Upper lobe of left lung (tissue), 6 donors: ENCODE results near the gene CLDN5. TPM values are rescaled to one million over a fixed set of nuclear protein-coding genes. Genes with fewer than 3 reads are reported as not detected.

ENCODE experiments used
- ATAC-seq, 2 donors: fragments of 200-7000 bp; cut with Tn5 transposase; one replicate each; pipeline ENCODE4 v1.9.1; 2022; ENCODE audit warnings: mild to moderate bottlenecking in 2 of 2, moderate library complexity in 2 of 2; ENCODE audit not compliant: low FRiP score in 2 of 2
- DNase-seq, 2 donors: peaks; one replicate each; pipeline ENCODE4 v3.0.0-alpha.2; 2019 to 2020
- H3K27ac ChIP-seq, 4 donors: fragments of 200-600 bp; sonication (generic); one replicate each; pipeline ENCODE4 v1.5.1; 2016 to 2019
- H3K27me3 ChIP-seq, 4 donors: fragments of 200-600 bp; sonication (generic); one replicate each; pipeline ENCODE4 v1.5.1; 2017 to 2019
- H3K36me3 ChIP-seq, 4 donors: fragments of 200-600 bp; sonication (generic); one replicate each; pipeline ENCODE4 v1.5.1; 2016 to 2019
- H3K4me1 ChIP-seq, 4 donors: fragments of 200-600 bp; sonication (generic); one replicate each; pipeline ENCODE4 v1.5.1; 2018 to 2019
- H3K4me3 ChIP-seq, 4 donors: fragments of 200-600 bp; sonication (generic); one replicate each; pipeline ENCODE4 v1.5.1; 2017 to 2019; ENCODE audit warnings: mild to moderate bottlenecking in 2 of 4, moderate library complexity in 1 of 4
- H3K9me3 ChIP-seq, 4 donors: fragments of 200-600 bp; sonication (generic); one replicate each; pipeline ENCODE4 v1.5.1; 2018 to 2019
- CTCF ChIP-seq, 6 experiments: fragments of 450-650 bp in 4 of 6; fragments of 200-600 bp in 2 of 6; sonication (generic) in 2 of 6; IDR thresholded peaks; one replicate each; pipeline ENCODE4 v1.5.1; 2016 to 2019; ENCODE audit warnings: antibody characterized with exemption in 6 of 6
- EP300 ChIP-seq, 4 donors: sonication (generic); formaldehyde crosslinking; IDR thresholded peaks; one replicate each; pipeline ENCODE4 v1.5.1; 2017; ENCODE audit warnings: antibody characterized with exemption in 4 of 4, control low read depth in 2 of 4
- POLR2A ChIP-seq, 4 donors: fragments of 450-650 bp; IDR thresholded peaks; one replicate each; pipeline ENCODE4 v1.5.1; 2016 to 2017; ENCODE audit warnings: antibody characterized with exemption in 4 of 4, mild to moderate bottlenecking in 2 of 4
- POLR2AphosphoS5 ChIP-seq, 2 donors: sonication (generic); formaldehyde crosslinking; IDR thresholded peaks; one replicate each; pipeline ENCODE4 v1.5.1; 2017; ENCODE audit warnings: antibody characterized with exemption in 2 of 2
- WGBS, 2 donors: methylation state at CpG; one replicate each; pipeline ENCODE4 v1.1.5; 2017 to 2018; 5-methylcytosine and 5-hydroxymethylcytosine counted together
- total RNA-seq, 6 donors: library from RNA; depleted of rRNA in 4 of 6; stranded (reverse); fragments of >200 nt in 4 of 6; gene quantifications; one replicate each; pipeline versions ENCODE4 v1.1.0 to v1.2.1, GENCODE V29; 2016 to 2021
- donor health status: DM: no; HTN: no; CAD: no; lungs with moderate emphysema.
- donor health status: DM: no; HTN: yes; CAD: no; lungs with severe emphysema.

The CLDN5 gene
- total RNA-seq, 6 donors from 2014 or later = 70.2 to 726 (median 229) TPM

GRCh38 chr22:19490628-19491230, 33.5 kb downstream of the CLDN5 start:
- H3K27me3 ChIP-seq = no peaks in the 10 kb centered on the region
- TF ChIP-seq CTCF (IDR thresholded peaks at IDR 0.05) (no peak), POLR2A (IDR thresholded peaks at IDR 0.05) (no peak), EP300 (IDR thresholded peaks at IDR 0.05) (no peak), POLR2AphosphoS5 (IDR thresholded peaks at IDR 0.05) (no peak)
- H3K27ac ChIP-seq = no peak overlapping the region
- H3K4me1 ChIP-seq = no peaks in the 10 kb centered on the region
- WGBS, 2 donors = 91 to 98% methylated on average over 5 of the region's 5 CpGs
- no peaks in the 10 kb centered on the region for H3K9me3 ChIP-seq
- DNase-seq (no peak), ATAC-seq (no peak)
- no peaks in the 10 kb centered on the region for H3K36me3 ChIP-seq
- H3K4me3 ChIP-seq = no peak overlapping the region

GRCh38 chr22:19488884-19489843, 35.0 kb downstream of the CLDN5 start:
- 89 to 93% methylated on average over 7 of the region's 7 CpGs for WGBS, 2 donors
- TF ChIP-seq POLR2AphosphoS5 (IDR thresholded peaks at IDR 0.05) (no peak), POLR2A (IDR thresholded peaks at IDR 0.05) (no peak), EP300 (IDR thresholded peaks at IDR 0.05) (no peak), CTCF (IDR thresholded peaks at IDR 0.05) (no peak)
- Histone ChIP-seq H3K27ac (no peak overlapping the region), H3K27me3 (no peaks in the 10 kb centered on the region), H3K4me3 (no peak overlapping the region), H3K9me3 (no peaks in the 10 kb centered on the region), H3K4me1 (no peaks in the 10 kb centered on the region), H3K36me3 (no peaks in the 10 kb centered on the region)
- ATAC-seq = no peak
- no peak for DNase-seq

- H3K36me3 ChIP-seq = no peaks in the 10 kb centered on the region
- H3K4me3 ChIP-seq = no peak overlapping the region
- no peak overlapping the region for H3K27ac ChIP-seq
- TF ChIP-seq CTCF (IDR thresholded peaks at IDR 0.05) (no peak), POLR2A (IDR thresholded peaks at IDR 0.05) (no peak), POLR2AphosphoS5 (IDR thresholded peaks at IDR 0.05) (no peak), EP300 (IDR thresholded peaks at IDR 0.05) (no peak)
- no peak for DNase-seq
- no peak for ATAC-seq
- no peaks in the 10 kb centered on the region for H3K9me3 ChIP-seq
- 94% methylated on average over 2 of the region's 2 CpGs; no CpG with 5 or more reads in 1 of the 2 donors for WGBS, 2 donors
- H3K27me3 ChIP-seq = no peaks in the 10 kb centered on the region
- H3K4me1 ChIP-seq = no peaks in the 10 kb centered on the region
Observed at GRCh38 chr22:19488285-19488684, 35.9 kb downstream of the CLDN5 start.

GRCh38 chr22:19483481-19484244, 40.5 kb downstream of the CLDN5 start:
- no peak overlapping the region for H3K27ac ChIP-seq
- no peak overlapping the region for H3K4me3 ChIP-seq
- no peak for TF ChIP-seq POLR2AphosphoS5 (IDR thresholded peaks at IDR 0.05)
- no peak for TF ChIP-seq CTCF (IDR thresholded peaks at IDR 0.05)
- no peaks in the 10 kb centered on the region for H3K36me3 ChIP-seq
- H3K9me3 ChIP-seq = no peaks in the 10 kb centered on the region
- WGBS, 2 donors = 81 to 83% methylated on average over 8 of the region's 8 CpGs
- peaks cover 4 to 8% (median 5%) of the 10 kb centered on the region in 4 donors for H3K4me1 ChIP-seq
- no peak for ATAC-seq
- DNase-seq = no peak
- H3K27me3 ChIP-seq = no peaks in the 10 kb centered on the region
